ENCODE measurements around the gene KRTAP19-1.

DNA sequence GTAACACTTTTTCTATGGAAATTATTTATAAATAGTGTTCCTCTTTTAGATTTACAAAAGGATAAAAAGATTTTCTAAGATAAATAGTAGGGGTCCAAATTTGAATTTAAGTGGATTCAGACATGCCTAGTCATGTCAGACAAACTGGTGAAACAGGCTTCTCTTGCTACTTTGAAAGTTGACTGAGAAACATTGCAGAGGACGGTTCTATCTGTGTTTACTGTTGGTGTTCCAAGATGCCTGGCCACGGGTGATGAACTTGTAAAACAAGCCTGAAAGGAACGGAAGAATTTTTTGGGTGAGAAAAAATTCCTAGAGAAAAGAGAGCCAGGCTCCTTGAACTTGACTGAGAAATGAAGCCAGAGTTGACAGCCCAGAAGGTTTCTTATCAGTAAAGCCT is 2.2 kb downstream of the KRTAP19-1 start:
- TF ChIP-seq, protein P1, sequence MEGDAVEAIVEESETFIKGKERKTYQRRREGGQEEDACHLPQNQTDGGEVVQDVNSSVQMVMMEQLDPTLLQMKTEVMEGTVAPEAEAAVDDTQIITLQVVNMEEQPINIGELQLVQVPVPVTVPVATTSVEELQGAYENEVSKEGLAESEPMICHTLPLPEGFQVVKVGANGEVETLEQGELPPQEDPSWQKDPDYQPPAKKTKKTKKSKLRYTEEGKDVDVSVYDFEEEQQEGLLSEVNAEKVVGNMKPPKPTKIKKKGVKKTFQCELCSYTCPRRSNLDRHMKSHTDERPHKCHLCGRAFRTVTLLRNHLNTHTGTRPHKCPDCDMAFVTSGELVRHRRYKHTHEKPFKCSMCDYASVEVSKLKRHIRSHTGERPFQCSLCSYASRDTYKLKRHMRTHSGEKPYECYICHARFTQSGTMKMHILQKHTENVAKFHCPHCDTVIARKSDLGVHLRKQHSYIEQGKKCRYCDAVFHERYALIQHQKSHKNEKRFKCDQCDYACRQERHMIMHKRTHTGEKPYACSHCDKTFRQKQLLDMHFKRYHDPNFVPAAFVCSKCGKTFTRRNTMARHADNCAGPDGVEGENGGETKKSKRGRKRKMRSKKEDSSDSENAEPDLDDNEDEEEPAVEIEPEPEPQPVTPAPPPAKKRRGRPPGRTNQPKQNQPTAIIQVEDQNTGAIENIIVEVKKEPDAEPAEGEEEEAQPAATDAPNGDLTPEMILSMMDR (IDR thresholded peaks at IDR 0.05; ENCODE audit: insufficient read depth, low read depth, low read length), result no peak
- TF ChIP-seq EZH2 (IDR thresholded peaks at IDR 0.05; ENCODE audit: insufficient read depth, low read length), result no peak

Measured in astrocyte (in vitro differentiated cells and primary cell).